K562 (cell line): Measurements from ENCODE around the gene NYAP1. TPM values are rescaled to one million over a fixed set of nuclear protein-coding genes. Genes with fewer than 3 reads are reported as not detected.
A peak's percentile ranks its signal among the peaks of the same experiment; 100 is the strongest.

ENCODE experiments used
- EHMT2 ChIP-seq: fragments of 450-650 bp; IDR thresholded peaks from 2 replicates; pipeline ENCODE4 v1.6.1; 2018; ENCODE audit warnings: antibody characterized with exemption
- KLF13 ChIP-seq: fragments of 450-650 bp; IDR thresholded peaks from 2 replicates; pipeline ENCODE4 v1.6.1; 2016; ENCODE audit warnings: missing genetic modification characterization, low read depth, mild to moderate bottlenecking, missing compliant biosample characterization, moderate library complexity, borderline replicate concordance
- LARP7 ChIP-seq: fragments of 450-650 bp; IDR thresholded peaks from 2 replicates; pipeline ENCODE4 v1.6.1; 2016
- NFE2 ChIP-seq: IDR thresholded peaks from 2 replicates; pipeline ENCODE4 v1.6.1; 2014; ENCODE audit warnings: antibody characterized with exemption, low read depth
- NFE2L1 ChIP-seq: fragments of 450-650 bp; IDR thresholded peaks from 2 replicates; pipeline ENCODE4 v1.6.1; 2016; ENCODE audit warnings: missing genetic modification characterization, low read depth, mild to moderate bottlenecking, missing compliant biosample characterization, moderate library complexity, borderline replicate concordance
- ZNF253 ChIP-seq: fragments of 250-450 bp; sonication (Bioruptor Pico); conservative IDR thresholded peaks from 2 replicates; pipeline ENCODE4 v1.6.1; 2021; ENCODE audit warnings: mild to moderate bottlenecking
- ZNF316 ChIP-seq: fragments of 450-650 bp; IDR thresholded peaks from 2 replicates; pipeline ENCODE4 v1.6.1; 2016
- ZNF384 ChIP-seq: IDR thresholded peaks from 2 replicates; pipeline ENCODE4 v1.6.1; 2012; ENCODE audit warnings: low read depth, low read length, improper control_type of control experiment
- polyA plus RNA-seq, 8 experiments: library from polyadenylated mRNA; depleted of rRNA in 4 of 8; stranded (reverse) in 5 of 8; unstranded in 3 of 8; fragments of >200 nt; fragmentation: Nextera tagmentation in 2 of 8; fragmentation: Illumina TruSeq in 1 of 8; extraction: Ambion mirVana in 2 of 8; extraction: Trizol in 1 of 8; gene quantifications; 2 replicates each; pipeline versions ENCODE4 v1.2.1 to v1.2.3, GENCODE V29; 2011 to 2014; ENCODE audit warnings: inconsistent platforms in 1 of 8, missing spikeins in 1 of 8
- total RNA-seq, 7 experiments: library from RNA; depleted of rRNA in 6 of 7; stranded (reverse); fragments of >200 nt in 6 of 7; fragmentation: Illumina TruSeq in 2 of 7; extraction: Trizol in 2 of 7; gene quantifications; 2 replicates each; pipeline versions ENCODE4 v1.2.1 to v1.2.3, GENCODE V29; 2011 to 2021; ENCODE audit warnings: low replicate concordance in 1 of 7
- TF ChIP-seq, protein P1 (sequence below): fragments of 450-650 bp; IDR thresholded peaks from 2 replicates; pipeline ENCODE4 v1.6.1; 2018; ENCODE audit not compliant: partially characterized antibody
- TF ChIP-seq, protein P2 (sequence below): sonication (generic); formaldehyde crosslinking; IDR thresholded peaks from 2 replicates; pipeline ENCODE4 v1.8.0; 2022; ENCODE audit warnings: missing genetic modification reagents, mild to moderate bottlenecking, borderline replicate concordance
- TF ChIP-seq, protein P3 (sequence below): fragments of 250-450 bp; sonication (Bioruptor Pico); IDR thresholded peaks from 2 replicates; pipeline ENCODE4 v1.4.0; 2020
- TF ChIP-seq, protein P4 (sequence below): IDR thresholded peaks from 2 replicates; pipeline ENCODE4 v1.6.1; 2016; ENCODE audit warnings: missing genetic modification characterization, missing compliant biosample characterization

The NYAP1 gene
- total and polyA plus RNA-seq, 9 of the 15 experiments (the other 6 are each of a cell fraction or from before 2014, with no cell fraction given), result 0.11 to 0.88 (median 0.22) TPM; not detected in 2

DNA sequence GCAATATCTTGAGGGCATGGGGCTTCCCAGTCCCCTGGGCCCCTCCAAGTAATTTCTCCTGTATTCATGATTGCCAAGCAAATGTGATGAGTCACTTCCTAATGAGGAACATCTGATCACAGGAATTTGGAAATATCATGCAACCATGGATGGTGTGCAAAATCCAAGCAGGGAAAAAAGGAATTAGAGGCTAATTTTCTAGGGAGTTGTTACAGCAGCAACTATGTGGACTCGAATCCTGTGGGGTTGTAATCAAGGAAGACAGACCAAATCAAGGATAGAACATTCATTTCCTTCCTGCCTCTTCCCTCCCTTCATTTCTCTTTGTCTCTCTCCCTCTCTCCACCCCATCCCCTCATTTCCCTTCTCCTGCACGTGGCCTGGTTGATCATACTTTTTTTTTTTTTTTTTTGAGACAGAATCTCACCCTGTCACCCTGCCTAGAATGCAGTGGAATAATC, 31.4 kb downstream of the NYAP1 start (continued):
- TF ChIP-seq, protein P1, sequence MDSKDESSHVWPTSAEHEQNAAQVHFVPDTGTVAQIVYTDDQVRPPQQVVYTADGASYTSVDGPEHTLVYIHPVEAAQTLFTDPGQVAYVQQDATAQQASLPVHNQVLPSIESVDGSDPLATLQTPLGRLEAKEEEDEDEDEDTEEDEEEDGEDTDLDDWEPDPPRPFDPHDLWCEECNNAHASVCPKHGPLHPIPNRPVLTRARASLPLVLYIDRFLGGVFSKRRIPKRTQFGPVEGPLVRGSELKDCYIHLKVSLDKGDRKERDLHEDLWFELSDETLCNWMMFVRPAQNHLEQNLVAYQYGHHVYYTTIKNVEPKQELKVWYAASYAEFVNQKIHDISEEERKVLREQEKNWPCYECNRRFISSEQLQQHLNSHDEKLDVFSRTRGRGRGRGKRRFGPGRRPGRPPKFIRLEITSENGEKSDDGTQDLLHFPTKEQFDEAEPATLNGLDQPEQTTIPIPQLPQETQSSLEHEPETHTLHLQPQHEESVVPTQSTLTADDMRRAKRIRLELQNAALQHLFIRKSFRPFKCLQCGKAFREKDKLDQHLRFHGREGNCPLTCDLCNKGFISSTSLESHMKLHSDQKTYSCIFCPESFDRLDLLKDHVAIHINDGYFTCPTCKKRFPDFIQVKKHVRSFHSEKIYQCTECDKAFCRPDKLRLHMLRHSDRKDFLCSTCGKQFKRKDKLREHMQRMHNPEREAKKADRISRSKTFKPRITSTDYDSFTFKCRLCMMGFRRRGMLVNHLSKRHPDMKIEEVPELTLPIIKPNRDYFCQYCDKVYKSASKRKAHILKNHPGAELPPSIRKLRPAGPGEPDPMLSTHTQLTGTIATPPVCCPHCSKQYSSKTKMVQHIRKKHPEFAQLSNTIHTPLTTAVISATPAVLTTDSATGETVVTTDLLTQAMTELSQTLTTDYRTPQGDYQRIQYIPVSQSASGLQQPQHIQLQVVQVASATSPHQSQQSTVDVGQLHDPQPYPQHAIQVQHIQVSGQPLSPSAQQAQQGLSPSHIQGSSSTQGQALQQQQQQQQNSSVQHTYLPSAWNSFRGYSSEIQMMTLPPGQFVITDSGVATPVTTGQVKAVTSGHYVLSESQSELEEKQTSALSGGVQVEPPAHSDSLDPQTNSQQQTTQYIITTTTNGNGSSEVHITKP, result peak; percentile 53
- TF ChIP-seq NFE2L1 (tag) (peak; percentile 19; the same call in 1 of the 2 replicates), ZNF384 (0 out of 2 replicates have a peak, but pooled peaks have one; percentile 16), NFE2 (peak; percentile 76), ZNF316 (peak; percentile 62), KLF13 (no peak), EHMT2 (no peak), LARP7 (peak; percentile 54; the same call in 1 of the 2 replicates), ZNF253 (CRISPR knock-in tag) (no peak)
- TF ChIP-seq, protein P2, sequence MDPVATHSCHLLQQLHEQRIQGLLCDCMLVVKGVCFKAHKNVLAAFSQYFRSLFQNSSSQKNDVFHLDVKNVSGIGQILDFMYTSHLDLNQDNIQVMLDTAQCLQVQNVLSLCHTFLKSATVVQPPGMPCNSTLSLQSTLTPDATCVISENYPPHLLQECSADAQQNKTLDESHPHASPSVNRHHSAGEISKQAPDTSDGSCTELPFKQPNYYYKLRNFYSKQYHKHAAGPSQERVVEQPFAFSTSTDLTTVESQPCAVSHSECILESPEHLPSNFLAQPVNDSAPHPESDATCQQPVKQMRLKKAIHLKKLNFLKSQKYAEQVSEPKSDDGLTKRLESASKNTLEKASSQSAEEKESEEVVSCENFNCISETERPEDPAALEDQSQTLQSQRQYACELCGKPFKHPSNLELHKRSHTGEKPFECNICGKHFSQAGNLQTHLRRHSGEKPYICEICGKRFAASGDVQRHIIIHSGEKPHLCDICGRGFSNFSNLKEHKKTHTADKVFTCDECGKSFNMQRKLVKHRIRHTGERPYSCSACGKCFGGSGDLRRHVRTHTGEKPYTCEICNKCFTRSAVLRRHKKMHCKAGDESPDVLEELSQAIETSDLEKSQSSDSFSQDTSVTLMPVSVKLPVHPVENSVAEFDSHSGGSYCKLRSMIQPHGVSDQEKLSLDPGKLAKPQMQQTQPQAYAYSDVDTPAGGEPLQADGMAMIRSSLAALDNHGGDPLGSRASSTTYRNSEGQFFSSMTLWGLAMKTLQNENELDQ (CRISPR knock-in tag), result no peak
- TF ChIP-seq, protein P3, sequence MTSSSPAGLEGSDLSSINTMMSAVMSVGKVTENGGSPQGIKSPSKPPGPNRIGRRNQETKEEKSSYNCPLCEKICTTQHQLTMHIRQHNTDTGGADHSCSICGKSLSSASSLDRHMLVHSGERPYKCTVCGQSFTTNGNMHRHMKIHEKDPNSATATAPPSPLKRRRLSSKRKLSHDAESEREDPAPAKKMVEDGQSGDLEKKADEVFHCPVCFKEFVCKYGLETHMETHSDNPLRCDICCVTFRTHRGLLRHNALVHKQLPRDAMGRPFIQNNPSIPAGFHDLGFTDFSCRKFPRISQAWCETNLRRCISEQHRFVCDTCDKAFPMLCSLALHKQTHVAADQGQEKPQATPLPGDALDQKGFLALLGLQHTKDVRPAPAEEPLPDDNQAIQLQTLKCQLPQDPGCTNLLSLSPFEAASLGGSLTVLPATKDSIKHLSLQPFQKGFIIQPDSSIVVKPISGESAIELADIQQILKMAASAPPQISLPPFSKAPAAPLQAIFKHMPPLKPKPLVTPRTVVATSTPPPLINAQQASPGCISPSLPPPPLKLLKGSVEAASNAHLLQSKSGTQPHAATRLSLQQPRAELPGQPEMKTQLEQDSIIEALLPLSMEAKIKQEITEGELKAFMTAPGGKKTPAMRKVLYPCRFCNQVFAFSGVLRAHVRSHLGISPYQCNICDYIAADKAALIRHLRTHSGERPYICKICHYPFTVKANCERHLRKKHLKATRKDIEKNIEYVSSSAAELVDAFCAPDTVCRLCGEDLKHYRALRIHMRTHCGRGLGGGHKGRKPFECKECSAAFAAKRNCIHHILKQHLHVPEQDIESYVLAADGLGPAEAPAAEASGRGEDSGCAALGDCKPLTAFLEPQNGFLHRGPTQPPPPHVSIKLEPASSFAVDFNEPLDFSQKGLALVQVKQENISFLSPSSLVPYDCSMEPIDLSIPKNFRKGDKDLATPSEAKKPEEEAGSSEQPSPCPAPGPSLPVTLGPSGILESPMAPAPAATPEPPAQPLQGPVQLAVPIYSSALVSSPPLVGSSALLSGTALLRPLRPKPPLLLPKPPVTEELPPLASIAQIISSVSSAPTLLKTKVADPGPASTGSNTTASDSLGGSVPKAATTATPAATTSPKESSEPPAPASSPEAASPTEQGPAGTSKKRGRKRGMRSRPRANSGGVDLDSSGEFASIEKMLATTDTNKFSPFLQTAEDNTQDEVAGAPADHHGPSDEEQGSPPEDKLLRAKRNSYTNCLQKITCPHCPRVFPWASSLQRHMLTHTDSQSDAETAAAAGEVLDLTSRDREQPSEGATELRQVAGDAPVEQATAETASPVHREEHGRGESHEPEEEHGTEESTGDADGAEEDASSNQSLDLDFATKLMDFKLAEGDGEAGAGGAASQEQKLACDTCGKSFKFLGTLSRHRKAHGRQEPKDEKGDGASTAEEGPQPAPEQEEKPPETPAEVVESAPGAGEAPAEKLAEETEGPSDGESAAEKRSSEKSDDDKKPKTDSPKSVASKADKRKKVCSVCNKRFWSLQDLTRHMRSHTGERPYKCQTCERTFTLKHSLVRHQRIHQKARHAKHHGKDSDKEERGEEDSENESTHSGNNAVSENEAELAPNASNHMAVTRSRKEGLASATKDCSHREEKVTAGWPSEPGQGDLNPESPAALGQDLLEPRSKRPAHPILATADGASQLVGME (CRISPR knock-in tag), result no peak
- TF ChIP-seq, protein P4, sequence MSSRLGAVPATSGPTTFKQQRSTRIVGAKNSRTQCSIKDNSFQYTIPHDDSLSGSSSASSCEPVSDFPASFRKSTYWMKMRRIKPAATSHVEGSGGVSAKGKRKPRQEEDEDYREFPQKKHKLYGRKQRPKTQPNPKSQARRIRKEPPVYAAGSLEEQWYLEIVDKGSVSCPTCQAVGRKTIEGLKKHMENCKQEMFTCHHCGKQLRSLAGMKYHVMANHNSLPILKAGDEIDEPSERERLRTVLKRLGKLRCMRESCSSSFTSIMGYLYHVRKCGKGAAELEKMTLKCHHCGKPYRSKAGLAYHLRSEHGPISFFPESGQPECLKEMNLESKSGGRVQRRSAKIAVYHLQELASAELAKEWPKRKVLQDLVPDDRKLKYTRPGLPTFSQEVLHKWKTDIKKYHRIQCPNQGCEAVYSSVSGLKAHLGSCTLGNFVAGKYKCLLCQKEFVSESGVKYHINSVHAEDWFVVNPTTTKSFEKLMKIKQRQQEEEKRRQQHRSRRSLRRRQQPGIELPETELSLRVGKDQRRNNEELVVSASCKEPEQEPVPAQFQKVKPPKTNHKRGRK (tag), result 0 out of 2 replicates have a peak, but pooled peaks have one; percentile 26
- TF ChIP-seq, all 486 proteins: peak for 16
